ENCODE measurements around the gene PNPT1.

- TF ChIP-seq SIN3A (IDR thresholded peaks at IDR 0.05; ENCODE audit: borderline replicate concordance, insufficient read depth, low read length): no peak
- no peak for TF ChIP-seq POLR2AphosphoS5 (IDR thresholded peaks at IDR 0.05; ENCODE audit: low read depth, low read length)
- TF ChIP-seq FOXP2 (optimal IDR thresholded peaks at IDR 0.05; ENCODE audit: borderline replicate concordance, extremely low read depth, extremely low read length, insufficient read depth): no peak
- TF ChIP-seq TAF1 (IDR thresholded peaks at IDR 0.05; ENCODE audit: borderline replicate concordance, insufficient read depth, low read length): no peak
Observed at GRCh38 chr2:55732854-55733253, 39.2 kb upstream of the PNPT1 start.

Data from PFSK-1 (cell line).